CD8-positive, alpha-beta memory T cell (primary cell): Measurements from ENCODE around the gene RPS6KB2. TPM values are rescaled to one million over a fixed set of nuclear protein-coding genes. Genes with fewer than 3 reads are reported as not detected.
A peak's percentile ranks its signal among the peaks of the same experiment; 100 is the strongest.

Source experiments
- CTCF ChIA-PET: fragments of 350-600 bp; sonication (Branson Sonifier 250); formaldehyde crosslinking; loops from one replicate; lab custom pipeline; 2021; ENCODE audit warnings: antibody characterized with exemption; lab: Charles Lee
- POLR2A ChIA-PET: fragments of 350-600 bp; sonication (Branson Sonifier 250); formaldehyde crosslinking; loops from one replicate; lab custom pipeline; 2021; ENCODE audit warnings: antibody characterized with exemption; lab: Charles Lee
- DNase-seq, 5 donors: peaks; one replicate each; pipeline versions ENCODE4 v3.0.0 to v3.0.0-alpha.2; 2020 to 2022; ENCODE audit warnings: mixed read lengths in 1 of 5
- H3K27ac ChIP-seq: one replicate; pipeline ENCODE4 v1.7.0; 2013; ENCODE audit warnings: low read depth, mild to moderate bottlenecking, low read length, moderate library complexity
- H3K27me3 ChIP-seq: 2 replicates; pipeline ENCODE4 v1.7.0; 2013; ENCODE audit warnings: low read length, mild to moderate bottlenecking; ENCODE audit not compliant: insufficient read depth, poor library complexity, severe bottlenecking
- H3K36me3 ChIP-seq: 2 replicates; pipeline ENCODE4 v1.7.0; 2013; ENCODE audit warnings: mild to moderate bottlenecking, low read length, moderate library complexity; ENCODE audit not compliant: insufficient read depth
- H3K4me1 ChIP-seq: 2 replicates; pipeline ENCODE4 v1.7.0; 2013; ENCODE audit warnings: mild to moderate bottlenecking, low read length, moderate library complexity; ENCODE audit not compliant: insufficient read depth
- H3K4me3 ChIP-seq: 2 replicates; pipeline ENCODE4 v1.7.0; 2013; ENCODE audit warnings: mild to moderate bottlenecking, low read length
- H3K9me3 ChIP-seq: 2 replicates; pipeline ENCODE4 v1.7.0; 2013; ENCODE audit warnings: mild to moderate bottlenecking, low read length
- H3K27ac Mint-ChIP-seq, 8 donors: one replicate each; pipeline ENCODE4 v1.8.0; 2020 to 2021; ENCODE audit warnings: mixed read lengths in 8 of 8, mild to moderate bottlenecking in 6 of 8, inconsistent platforms in 3 of 8, moderate library complexity in 3 of 8
- H3K27me3 Mint-ChIP-seq, 2 donors: one replicate each; pipeline ENCODE4 v1.8.0; 2020 to 2021; ENCODE audit warnings: mixed read lengths in 2 of 2, mild to moderate bottlenecking in 1 of 2, moderate library complexity in 1 of 2
- H3K36me3 Mint-ChIP-seq, 3 donors: one replicate each; pipeline ENCODE4 v1.8.0; 2020 to 2021; ENCODE audit warnings: mixed read lengths in 3 of 3, inconsistent platforms in 1 of 3, mild to moderate bottlenecking in 1 of 3
- H3K4me1 Mint-ChIP-seq, 3 donors: one replicate each; pipeline ENCODE4 v1.8.0; 2020 to 2021; ENCODE audit warnings: mixed read lengths in 3 of 3, inconsistent platforms in 1 of 3, mild to moderate bottlenecking in 1 of 3
- H3K4me3 Mint-ChIP-seq, 7 donors: one replicate each; pipeline ENCODE4 v1.8.0; 2020 to 2021; ENCODE audit warnings: mixed read lengths in 7 of 7, mild to moderate bottlenecking in 6 of 7, moderate library complexity in 4 of 7, inconsistent platforms in 2 of 7
- H3K9me3 Mint-ChIP-seq, 5 donors: one replicate each; pipeline ENCODE4 v1.8.0; 2020 to 2022; ENCODE audit warnings: mixed read lengths in 5 of 5, mild to moderate bottlenecking in 3 of 5, moderate library complexity in 2 of 5, inconsistent platforms in 1 of 5
- polyA plus RNA-seq: library from polyadenylated mRNA; unstranded; fragments of 300-500 nt; fragmentation: Illumina TruSeq; gene quantifications from one replicate; pipeline ENCODE4 v1.2.3, GENCODE V29; 2021
- total RNA-seq, 2 experiments: library from RNA; stranded (reverse); gene quantifications; one replicate each; pipeline ENCODE4 v1.2.3, GENCODE V29; 2021

The RPS6KB2 gene
- total and polyA plus RNA-seq, 3 experiments from 2014 or later, result 54.0 to 88.4 (median 86.0) TPM

DNA sequence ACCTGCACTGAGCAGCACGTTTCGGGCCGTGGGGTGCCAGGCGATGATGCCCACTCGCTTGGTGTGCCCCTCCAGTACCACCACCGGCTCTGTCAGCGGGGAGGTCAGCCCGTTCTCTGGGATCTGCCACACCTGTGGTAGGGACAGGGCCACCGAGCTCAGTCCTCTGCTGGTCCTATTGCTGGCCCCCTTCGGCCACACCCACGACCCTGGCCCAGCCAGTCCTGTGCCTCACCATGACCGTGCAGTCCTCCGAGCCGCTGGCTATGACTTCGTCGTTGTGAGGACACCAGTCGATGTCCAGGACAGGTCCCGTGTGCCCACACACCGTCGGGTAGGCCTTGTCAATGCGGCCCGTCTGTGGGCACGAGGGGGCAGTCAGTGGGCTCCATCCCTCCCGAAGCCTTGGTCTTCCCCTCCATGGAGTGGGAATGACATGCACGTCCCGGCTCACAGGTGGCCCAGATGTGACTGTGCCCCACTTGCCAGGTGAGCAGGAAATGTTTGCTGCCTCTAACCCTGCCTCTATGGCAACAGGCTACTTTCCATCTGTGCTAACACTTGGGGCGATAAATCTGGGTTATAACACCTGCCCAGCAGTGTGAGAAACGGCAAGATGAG, 13.5 kb downstream of the RPS6KB2 start:
- Histone ChIP-seq H3K27me3 (no peaks in the 10 kb centered on the region), H3K4me1 (peaks cover 57% of the 10 kb centered on the region), H3K9me3 (no peaks in the 10 kb centered on the region), H3K27ac (no peak overlapping the region), H3K4me3 (no peak overlapping the region), H3K36me3 (no peaks in the 10 kb centered on the region)
- Mint-ChIP-seq H3K4me3 (peak overlapping the region; percentile 33 to 79 (median 65)), H3K4me1 (peaks cover 55 to 80% (median 60%) of the 10 kb centered on the region in 3 donors), H3K27ac (peak overlapping the region; percentile 74 to 97 (median 89)), H3K36me3 (peaks cover 0 to 10% (median 0%) of the 10 kb centered on the region in 3 donors), H3K27me3 (peaks cover 0 to 1% of the 10 kb centered on the region in 2 donors), H3K9me3 (peaks cover 0 to 2% (median 0%) of the 10 kb centered on the region in 5 donors)
- ChIA-PET CTCF (interaction anchor here (0.8 to 0.9 kb wide), 3 partner anchors 26 to 51 kb away, joined by 3 to 5 read pairs (median 3); partner anchors contain the start of gene PPP1CA), POLR2A (interaction anchor here (1.0 kb wide), 1 partner anchor 23 kb away, joined by 3 read pairs; no protein-coding TSS in a partner anchor)
- DNase-seq, result peak in 2 of 5 donors; percentile 47 to 62

DNA sequence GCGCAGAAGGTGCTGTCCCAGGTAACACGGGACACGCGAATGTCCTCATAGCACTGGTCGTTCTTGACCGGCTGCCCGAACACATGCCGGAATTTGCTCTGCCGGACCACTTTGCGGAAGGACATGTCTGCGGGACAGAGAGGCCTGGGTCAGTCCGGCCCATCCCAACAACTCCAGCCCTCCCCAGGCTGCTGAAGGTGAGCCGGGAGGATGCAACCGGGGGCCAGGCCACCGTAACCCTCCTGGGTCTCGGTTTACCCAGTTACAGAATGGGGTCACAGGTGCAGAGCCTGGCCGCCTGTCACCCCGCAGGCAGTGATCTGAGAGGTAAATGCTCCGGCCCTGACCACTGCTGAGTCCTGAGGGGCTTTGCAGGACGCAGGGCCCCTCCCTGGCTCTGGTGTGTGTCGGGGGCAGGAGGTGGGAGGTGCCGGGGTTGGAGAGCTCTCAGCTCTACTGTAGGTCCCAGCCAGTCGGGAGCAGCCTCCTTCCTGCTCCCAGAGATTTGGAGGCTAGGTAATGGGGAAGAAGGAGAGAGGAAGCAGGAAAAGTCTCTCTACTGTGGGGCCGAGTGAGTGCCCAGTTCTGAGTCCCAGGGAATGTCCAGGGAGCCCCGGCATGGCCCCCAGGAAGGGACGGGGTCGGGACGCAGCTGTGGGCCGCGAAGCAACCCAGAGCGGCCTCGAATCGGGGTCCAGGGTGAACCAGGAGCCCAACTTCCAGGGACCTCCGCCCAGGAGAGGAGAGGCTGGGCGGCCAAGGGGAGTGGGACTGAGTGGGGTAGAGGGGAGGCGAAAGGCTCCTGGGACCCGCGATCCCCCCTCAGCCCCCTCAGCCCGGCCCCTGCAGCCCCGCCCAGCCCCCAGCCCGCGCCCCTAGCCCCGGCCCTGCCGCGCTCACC, 14.5 kb downstream of the RPS6KB2 start:
- DNase-seq, result peak in 2 of 5 donors; percentile 17 to 29
- Mint-ChIP-seq H3K36me3 (peaks cover 0 to 2% (median 0%) of the 10 kb centered on the region in 3 donors), H3K27me3 (peaks cover 0 to 1% of the 10 kb centered on the region in 2 donors), H3K9me3 (peaks cover 0 to 2% (median 0%) of the 10 kb centered on the region in 5 donors), H3K27ac (peak overlapping the region; percentile 76 to 97 (median 89)), H3K4me3 (peak overlapping the region; percentile 48 to 79 (median 65)), H3K4me1 (peaks cover 59 to 87% (median 64%) of the 10 kb centered on the region in 3 donors)
- Histone ChIP-seq H3K27me3 (no peaks in the 10 kb centered on the region), H3K4me1 (peaks cover 66% of the 10 kb centered on the region), H3K27ac (peak overlapping the region; percentile 54), H3K36me3 (no peaks in the 10 kb centered on the region), H3K4me3 (no peak overlapping the region), H3K9me3 (no peaks in the 10 kb centered on the region)
- POLR2A ChIA-PET, result interaction anchor here (0.6 to 1.7 kb wide), 8 partner anchors 8 to 269 kb away, joined by 3 to 6 read pairs (median 4); partner anchors contain the start of genes PITPNM1, PPP1CA, RAD9A and TBC1D10C
- CTCF ChIA-PET, result interaction anchor here (1.9 kb wide), 1 partner anchor 51 kb away, joined by 5 read pairs; the partner anchor contains the start of gene RAD9A

DNA sequence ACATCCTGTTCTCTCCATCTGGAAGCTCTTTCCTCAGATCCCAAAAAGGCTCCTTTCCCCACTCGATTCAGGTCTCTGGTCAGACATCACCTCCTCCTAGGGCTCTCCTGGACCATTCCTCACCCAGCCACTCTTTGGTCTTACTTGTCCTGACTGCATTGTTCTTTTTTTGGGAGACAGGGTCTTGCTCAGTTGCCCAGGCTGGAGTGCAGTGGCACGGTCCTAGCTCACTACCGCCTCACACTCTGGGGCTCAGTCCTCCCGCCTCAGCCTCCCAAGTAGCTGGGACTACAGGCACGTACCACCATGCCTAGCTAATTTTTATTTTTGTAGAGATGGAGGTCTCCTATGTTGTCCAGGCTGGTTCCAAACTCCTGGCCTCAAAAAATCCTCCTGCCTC, 17.2 kb downstream of the RPS6KB2 start:
- no peaks in the 10 kb centered on the region for H3K36me3 ChIP-seq
- DNase-seq, result no peak
- peaks cover 68% of the 10 kb centered on the region for H3K4me1 ChIP-seq
- Mint-ChIP-seq H3K27ac (peak overlapping the region; percentile 95 to 99 (median 98)), H3K36me3 (no peaks in the 10 kb centered on the region), H3K27me3 (no peaks in the 10 kb centered on the region), H3K9me3 (peaks cover 0 to 2% (median 0%) of the 10 kb centered on the region in 5 donors), H3K4me1 (peaks cover 48 to 85% (median 58%) of the 10 kb centered on the region in 3 donors), H3K4me3 (peak overlapping the region in 6 of 7 donors; percentile 76 to 87 (median 81))
- H3K4me3 ChIP-seq, result no peak overlapping the region
- H3K27ac ChIP-seq, result peak overlapping the region; percentile 27
- no peaks in the 10 kb centered on the region for H3K9me3 ChIP-seq
- H3K27me3 ChIP-seq, result no peaks in the 10 kb centered on the region
- ChIA-PET CTCF (interaction anchor here (0.9 to 2.0 kb wide), 3 partner anchors 9 to 45 kb away, joined by 3 to 9 read pairs (median 5); partner anchors contain the start of genes PPP1CA and PTPRCAP), POLR2A (interaction anchor here (1.3 to 1.4 kb wide), 2 partner anchors 12 to 72 kb away, joined by 3 to 11 read pairs; partner anchors contain the start of gene CLCF1)

DNA sequence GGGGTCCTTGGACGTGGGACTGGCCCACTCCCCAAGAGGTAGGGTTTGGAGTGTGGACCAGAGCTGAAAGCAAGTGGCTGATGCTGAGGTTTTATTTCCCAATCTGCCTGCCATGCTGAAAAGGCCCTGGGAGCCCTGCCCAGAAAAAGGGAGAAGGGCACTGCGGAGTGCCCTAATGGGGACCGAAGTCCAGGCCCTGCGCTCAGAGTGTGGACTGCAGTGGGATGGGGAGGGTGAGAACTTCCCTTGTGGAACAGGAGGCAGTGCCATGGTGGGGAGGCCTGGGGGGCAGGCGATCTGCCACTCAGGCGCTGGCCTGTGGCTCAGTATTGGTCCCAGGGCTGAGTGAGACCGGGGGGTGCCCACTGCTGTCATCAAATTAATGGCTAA, 19.9 kb downstream of the RPS6KB2 start:
- Histone ChIP-seq H3K27ac (no peak overlapping the region), H3K27me3 (no peaks in the 10 kb centered on the region)
- POLR2A ChIA-PET, result interaction anchor here (4.2 kb wide), 1 partner anchor 11 kb away, joined by 15 read pairs; the partner anchor contains the start of gene PTPRCAP

GRCh38 chr11:67449116-67449844, 21.0 kb downstream of the RPS6KB2 start:
- Mint-ChIP-seq H3K36me3 (no peaks in the 10 kb centered on the region), H3K27ac (peak overlapping the region in 5 of 8 donors; percentile 47 to 82 (median 78)), H3K9me3 (no peaks in the 10 kb centered on the region), H3K27me3 (no peaks in the 10 kb centered on the region), H3K4me3 (no peak overlapping the region), H3K4me1 (peaks cover 31 to 56% (median 39%) of the 10 kb centered on the region in 3 donors)
- CTCF ChIA-PET, result interaction anchor here (0.8 to 1.4 kb wide), 2 partner anchors 12 to 20 kb away, joined by 3 to 4 read pairs; partner anchors contain the start of gene TMEM134
- no peak for DNase-seq
- H3K4me3 ChIP-seq, result no peak overlapping the region
- POLR2A ChIA-PET, result interaction anchor here (0.5 to 4.2 kb wide), 2 partner anchors 12 to 13 kb away, joined by 4 to 15 read pairs; partner anchors contain the start of gene PTPRCAP
- no peaks in the 10 kb centered on the region for H3K27me3 ChIP-seq
- no peaks in the 10 kb centered on the region for H3K9me3 ChIP-seq
- H3K36me3 ChIP-seq, result no peaks in the 10 kb centered on the region
- peaks cover 59% of the 10 kb centered on the region for H3K4me1 ChIP-seq
- H3K27ac ChIP-seq, result no peak overlapping the region

More for the DNA sequence above, 19.9 kb downstream of the RPS6KB2 start:
- Histone ChIP-seq H3K4me3 (no peak overlapping the region), H3K4me1 (peaks cover 65% of the 10 kb centered on the region), H3K36me3 (no peaks in the 10 kb centered on the region), H3K9me3 (no peaks in the 10 kb centered on the region)
- Mint-ChIP-seq H3K4me1 (peaks cover 39 to 64% (median 41%) of the 10 kb centered on the region in 3 donors), H3K9me3 (no peaks in the 10 kb centered on the region), H3K27ac (peak overlapping the region in 6 of 8 donors; percentile 45 to 85 (median 54)), H3K36me3 (no peaks in the 10 kb centered on the region), H3K4me3 (peak overlapping the region in 1 of 7 donors; percentile 50), H3K27me3 (no peaks in the 10 kb centered on the region)
- no peak for DNase-seq
- CTCF ChIA-PET, result interaction anchor here (1.3 kb wide), 1 partner anchor 11 kb away, joined by 3 read pairs; no protein-coding TSS in a partner anchor

GRCh38 chr11:67450796-67451657, 22.7 kb downstream of the RPS6KB2 start:
- CTCF ChIA-PET, result interaction anchor here (0.8 to 2.0 kb wide), 5 partner anchors 14 to 304 kb away, joined by 3 to 4 read pairs (median 4); partner anchors contain the start of genes PPP1CA and PTPRCAP
- no peak overlapping the region for H3K27ac ChIP-seq

More at GRCh38 chr11:67450796-67451657, 22.7 kb downstream of the RPS6KB2 start:
- H3K4me3 Mint-ChIP-seq, result no peak overlapping the region
- no peaks in the 10 kb centered on the region for H3K9me3 ChIP-seq
- peaks cover 41% of the 10 kb centered on the region for H3K4me1 ChIP-seq
- H3K4me1 Mint-ChIP-seq, result peaks cover 14 to 38% (median 22%) of the 10 kb centered on the region in 3 donors
- H3K36me3 Mint-ChIP-seq, result no peaks in the 10 kb centered on the region
- H3K9me3 Mint-ChIP-seq, result no peaks in the 10 kb centered on the region
- DNase-seq, result no peak
- POLR2A ChIA-PET, result interaction anchor here (0.5 to 4.2 kb wide), 4 partner anchors 9 to 50 kb away, joined by 3 to 15 read pairs (median 4); partner anchors contain the start of gene PTPRCAP
- no peak overlapping the region for H3K4me3 ChIP-seq
- no peaks in the 10 kb centered on the region for H3K27me3 ChIP-seq
- peak overlapping the region in 1 of 8 donors; percentile 77 for H3K27ac Mint-ChIP-seq
- peaks cover 0 to 1% of the 10 kb centered on the region in 2 donors for H3K27me3 Mint-ChIP-seq
- no peaks in the 10 kb centered on the region for H3K36me3 ChIP-seq
